NCI-H446 treated with DMSO at 0.1 percent for 48 hours (cell line): ENCODE results near the gene TRPM2.
"Not testable (repeated sequence)": the region's sequence is repeated elsewhere in the genome, so short reads cannot be mapped to it uniquely, and the experiment has no call there.

Experiments used
- DNase-seq: peaks from one replicate; lab custom pipeline; 2025; lab: John Stamatoyannopoulos, UW

TRPM2 gene

GRCh38 chr21:44415073-44416025, 61.9 kb downstream of the TRPM2 start:
- no peak for DNase-seq

GRCh38 chr21:44416193-44416592, 62.8 kb downstream of the TRPM2 start:
- DNase-seq = no peak

GRCh38 chr21:44417621-44418107, 64.2 kb downstream of the TRPM2 start:
- DNase-seq = not testable (repeated sequence)

- DNase-seq = no peak
Observed at GRCh38 chr21:44418108-44418875, 64.9 kb downstream of the TRPM2 start.

GRCh38 chr21:44418876-44419230, 65.4 kb downstream of the TRPM2 start:
- DNase-seq = no peak

GRCh38 chr21:44419679-44420078, 66.3 kb downstream of the TRPM2 start:
- no peak for DNase-seq

- no peak for DNase-seq
Observed at GRCh38 chr21:44420416-44421205, 67.2 kb downstream of the TRPM2 start.

GRCh38 chr21:44421901-44422840, 68.8 kb downstream of the TRPM2 start:
- DNase-seq = no peak

- DNase-seq = no peak
Observed at GRCh38 chr21:44423312-44423821, 69.9 kb downstream of the TRPM2 start.

GRCh38 chr21:44423941-44424607, 70.7 kb downstream of the TRPM2 start:
- no peak for DNase-seq

GRCh38 chr21:44424608-44425306, 71.3 kb downstream of the TRPM2 start:
- no peak for DNase-seq

GRCh38 chr21:44425307-44425894, 72.0 kb downstream of the TRPM2 start:
- no peak for DNase-seq

GRCh38 chr21:44425895-44426662, 72.7 kb downstream of the TRPM2 start:
- DNase-seq = no peak

- no peak for DNase-seq
Observed at GRCh38 chr21:44426663-44427191, 73.3 kb downstream of the TRPM2 start.

- no peak for DNase-seq
Observed at GRCh38 chr21:44427241-44428120, 74.1 kb downstream of the TRPM2 start.

GRCh38 chr21:44428281-44428960, 75.0 kb downstream of the TRPM2 start:
- DNase-seq = no peak
